PFSK-1 (cell line): ENCODE results near the gene KMT2D.

Experiments
- FOXP2 ChIP-seq: optimal IDR thresholded peaks from 2 replicates; pipeline ENCODE3; 2011; ENCODE audit warnings: borderline replicate concordance, control low read depth, inconsistent platforms; ENCODE audit not compliant: insufficient read depth; ENCODE audit errors: extremely low read length, extremely low read depth
- POLR2AphosphoS5 ChIP-seq: IDR thresholded peaks from 2 replicates; pipeline ENCODE4 v1.6.1; 2012; ENCODE audit warnings: low read depth, mild to moderate bottlenecking, control low read depth, low read length, moderate library complexity
- REST ChIP-seq, 2 experiments: IDR thresholded peaks; 2 replicates each; pipeline versions ENCODE4 v1.6.1 to v1.8.0; 2011 to 2012; ENCODE audit warnings: low read depth in 2 of 2, low read length in 2 of 2, control low read depth in 1 of 2, inconsistent platforms in 1 of 2, mild to moderate bottlenecking in 1 of 2, moderate library complexity in 1 of 2; ENCODE audit not compliant: insufficient read depth in 1 of 2
- SIN3A ChIP-seq: IDR thresholded peaks from 2 replicates; pipeline ENCODE4 v1.6.1; 2012; ENCODE audit warnings: mild to moderate bottlenecking, low read length, moderate library complexity, borderline replicate concordance; ENCODE audit not compliant: insufficient read depth
- TAF1 ChIP-seq: IDR thresholded peaks from 2 replicates; pipeline ENCODE4 v1.6.1; 2012; ENCODE audit warnings: low read length, control low read depth, borderline replicate concordance; ENCODE audit not compliant: insufficient read depth

The KMT2D gene

DNA sequence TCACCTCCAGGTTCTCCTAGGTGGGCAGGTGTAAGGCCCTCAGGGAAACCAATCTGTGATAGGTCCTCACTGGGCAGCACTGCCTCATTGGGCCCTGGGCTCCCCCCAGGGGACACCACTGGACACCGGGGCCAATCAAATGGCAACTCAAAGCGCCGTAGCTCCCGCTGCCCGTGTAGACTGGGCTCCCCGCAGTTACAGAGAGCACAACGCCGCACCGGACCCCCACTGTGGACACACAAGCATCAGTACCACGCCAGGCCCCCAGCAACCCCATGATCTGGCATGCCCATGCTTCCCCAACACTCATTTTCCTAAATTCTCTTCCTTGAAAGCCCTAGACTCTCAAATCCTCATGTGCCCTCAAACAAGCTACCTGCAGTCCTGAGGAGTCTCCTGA, 6.1 kb downstream of the KMT2D start:
- TF ChIP-seq POLR2AphosphoS5: no peak
- TF ChIP-seq SIN3A: no peak
- TF ChIP-seq TAF1: no peak
- TF ChIP-seq REST (IDR thresholded peaks at IDR 0.05; ENCODE audit: insufficient read depth in 1 of 2, low read depth in 2 of 2, low read length in 2 of 2): no peak
- TF ChIP-seq FOXP2: no peak

GRCh38 chr12:49054096-49054495, 6.5 kb downstream of the KMT2D start:
- TF ChIP-seq TAF1 (no peak), POLR2AphosphoS5 (no peak), REST (IDR thresholded peaks at IDR 0.05; ENCODE audit: insufficient read depth in 1 of 2, low read depth in 2 of 2, low read length in 2 of 2) (no peak), FOXP2 (no peak), SIN3A (no peak)

GRCh38 chr12:49052451-49053208, 8.0 kb downstream of the KMT2D start:
- TF ChIP-seq TAF1: no peak
- no peak for TF ChIP-seq SIN3A
- TF ChIP-seq FOXP2: no peak
- no peak for TF ChIP-seq POLR2AphosphoS5
- TF ChIP-seq REST (IDR thresholded peaks at IDR 0.05; ENCODE audit: insufficient read depth in 1 of 2, low read depth in 2 of 2, low read length in 2 of 2): no peak

- TF ChIP-seq FOXP2: no peak
- no peak for TF ChIP-seq TAF1
- no peak for TF ChIP-seq SIN3A
- TF ChIP-seq REST (IDR thresholded peaks at IDR 0.05; ENCODE audit: insufficient read depth in 1 of 2, low read depth in 2 of 2, low read length in 2 of 2): no peak
- no peak for TF ChIP-seq POLR2AphosphoS5
Measured at GRCh38 chr12:49051777-49052438, 8.7 kb downstream of the KMT2D start.
